Stimulated activated CD4-positive, alpha-beta T cell treated with anti-CD3 and anti-CD28 coated beads, Interleukin-12 subunit alpha, Interleukin-12 subunit beta, amount 100 ng/mL, for 48 hours (primary cell): ENCODE measurements around the gene TRIM50.
"Not testable (repeated sequence)": the region's sequence is repeated elsewhere in the genome, so short reads cannot be mapped to it uniquely, and the experiment has no call there.

Experiments
- DNase-seq, 3 donors: peaks; one replicate each; pipeline ENCODE4 v3.0.0-alpha.2; 2020; ENCODE audit warnings: low read depth in 2 of 3, low spot score in 1 of 3

The TRIM50 gene

GRCh38 chr7:73327922-73328321 lies at the start of gene TRIM50, which contains the start of gene FKBP6:
TSS of gene TRIM50 (minus strand) at chr7:73328082. CDS start at chr7:73324787, 3,295 bp downstream.
TSS of gene FKBP6 (plus strand) at chr7:73328161. CDS start at chr7:73328429, 268 bp downstream.
- not testable (repeated sequence) for DNase-seq

DNA sequence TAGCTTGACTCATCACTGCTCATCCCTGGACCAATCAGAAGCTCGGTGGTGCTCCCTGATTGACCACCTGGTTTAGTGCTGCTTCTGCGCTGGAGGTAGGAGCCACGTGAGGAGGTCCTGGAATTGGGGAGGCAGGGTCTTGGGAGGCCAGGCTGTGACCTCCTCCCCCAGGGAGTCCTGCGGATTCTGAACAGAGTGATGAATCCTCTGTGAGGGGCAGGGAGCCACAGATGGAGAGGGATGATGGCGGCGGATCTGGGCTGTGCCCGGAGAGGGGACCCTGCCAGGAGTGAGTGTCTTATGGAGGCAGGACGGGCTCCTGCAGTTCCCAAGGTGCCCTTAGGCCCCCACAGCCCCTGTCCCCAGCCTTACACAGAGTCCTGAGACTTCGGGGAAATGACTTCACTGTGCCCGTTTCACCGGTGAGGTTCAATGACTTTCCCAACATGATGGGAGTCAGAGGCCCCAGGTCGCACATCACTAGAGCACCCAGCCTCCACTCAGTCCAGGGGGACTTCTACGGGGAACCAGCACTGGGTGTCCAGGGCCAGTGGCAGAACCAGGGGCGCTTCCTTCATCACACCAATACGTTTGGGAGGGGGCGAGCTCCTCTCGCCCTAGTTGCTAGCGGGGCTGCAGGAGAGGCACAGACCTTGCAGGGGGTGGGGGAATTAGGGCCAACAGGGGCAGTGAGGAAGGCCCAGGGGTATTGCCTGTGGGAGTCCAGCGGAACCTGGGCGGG lies 49.0 kb upstream of the TRIM50 start:
- no peak for DNase-seq

GRCh38 chr7:73376262-73376661 lies 48.4 kb upstream of the TRIM50 start:
- DNase-seq, result not testable (repeated sequence)

- no peak for DNase-seq
Measured at GRCh38 chr7:73373741-73374140, 45.9 kb upstream of the TRIM50 start.

- no peak for DNase-seq
Measured at GRCh38 chr7:73369622-73370021, 41.7 kb upstream of the TRIM50 start.

DNA sequence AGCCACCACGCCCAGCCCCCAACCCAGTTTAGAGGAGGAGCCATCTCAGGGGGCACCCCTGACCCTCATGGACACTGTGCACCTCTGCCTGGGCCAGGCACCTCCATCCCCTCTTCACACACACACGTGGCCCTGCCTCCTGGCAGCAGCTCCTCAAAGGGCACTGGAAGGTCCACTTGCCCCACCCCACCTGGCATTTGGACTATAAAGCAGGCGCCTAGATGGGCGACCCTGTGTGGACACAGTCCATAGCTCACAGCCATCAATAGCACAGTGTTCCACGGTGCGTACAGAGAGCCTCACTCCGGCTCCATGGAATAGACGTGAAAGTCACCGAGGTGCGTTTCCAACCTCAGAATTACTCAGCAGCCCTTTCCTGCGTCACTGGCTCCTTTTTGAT lies 41.1 kb upstream of the TRIM50 start:
- DNase-seq, result no peak

DNA sequence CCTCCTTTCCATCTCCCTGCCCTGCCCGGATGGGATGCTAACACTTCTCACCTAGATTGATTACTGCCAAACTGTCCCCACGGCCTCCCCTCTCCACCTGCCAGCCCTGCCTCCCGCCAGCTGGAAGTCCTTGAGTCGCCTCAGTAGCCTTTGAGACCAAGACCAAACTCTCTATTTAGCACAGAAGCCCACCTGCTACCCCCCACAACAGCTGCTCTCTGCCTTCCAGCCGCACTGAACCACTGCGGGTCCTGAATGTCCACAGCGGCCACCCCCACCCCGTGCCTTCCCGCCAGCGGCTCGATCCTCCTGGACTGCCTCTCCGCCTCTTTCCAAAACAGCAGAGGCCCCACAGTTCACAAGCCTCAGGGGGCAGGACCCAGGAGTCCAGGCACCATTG lies 39.1 kb upstream of the TRIM50 start:
- no peak for DNase-seq

- DNase-seq, result no peak
Measured at GRCh38 chr7:73366127-73366526, 38.2 kb upstream of the TRIM50 start.

DNA sequence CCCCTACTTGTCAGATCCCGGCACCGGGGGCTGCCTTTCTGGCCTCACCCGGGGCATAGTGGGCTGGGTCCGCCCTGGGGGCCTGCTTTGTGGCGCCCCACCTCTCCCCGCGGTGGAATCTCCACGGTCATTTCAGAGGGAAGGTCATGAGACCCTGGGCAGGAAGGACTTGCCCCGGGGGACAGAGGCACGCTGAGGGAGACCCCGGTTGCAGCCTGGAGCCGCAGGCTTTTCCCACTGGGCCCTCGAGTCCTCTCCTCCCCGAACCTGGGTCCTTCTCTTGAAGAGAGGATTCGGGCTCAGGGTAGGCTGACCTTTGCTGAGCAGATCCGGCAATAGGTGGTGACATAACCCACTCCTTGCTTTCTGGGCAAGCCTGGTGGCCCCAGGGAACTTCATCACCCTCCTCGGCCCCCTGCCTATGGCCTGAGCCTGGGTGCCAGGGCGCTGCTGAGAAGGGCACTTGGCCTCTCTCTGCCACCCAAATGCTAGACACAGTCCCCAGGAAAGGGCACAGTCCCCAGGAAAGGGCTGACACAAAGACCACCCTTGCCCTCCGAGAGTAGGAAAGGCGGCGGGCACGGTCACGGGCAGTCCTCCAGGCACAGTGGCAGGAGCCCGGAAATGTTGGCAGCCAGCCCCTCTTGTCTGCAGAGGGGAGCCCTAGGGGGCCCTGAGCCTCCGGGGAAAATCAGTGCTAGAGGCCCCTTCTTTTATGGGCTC lies 36.3 kb upstream of the TRIM50 start:
- DNase-seq, result no peak

GRCh38 chr7:73363225-73364005 lies 35.5 kb upstream of the TRIM50 start:
- no peak for DNase-seq

DNA sequence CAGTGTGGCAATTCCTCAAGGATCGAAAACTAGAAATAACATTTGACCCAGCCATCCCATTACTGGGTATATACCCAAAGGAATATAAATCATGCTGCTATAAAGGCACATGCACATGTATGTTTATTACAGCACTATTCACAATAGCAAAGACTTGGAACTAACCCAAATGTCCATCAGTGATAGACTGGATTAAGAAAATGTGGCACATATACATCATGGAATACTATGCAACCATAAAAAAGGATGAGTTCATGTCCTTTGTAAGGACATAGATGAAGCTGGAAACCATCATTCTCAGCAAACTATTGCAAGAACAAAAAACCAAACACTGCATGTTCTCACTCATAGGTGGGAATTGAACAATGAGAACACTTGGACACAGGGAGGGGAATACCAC lies 32.7 kb upstream of the TRIM50 start:
- not testable (repeated sequence) for DNase-seq

DNA sequence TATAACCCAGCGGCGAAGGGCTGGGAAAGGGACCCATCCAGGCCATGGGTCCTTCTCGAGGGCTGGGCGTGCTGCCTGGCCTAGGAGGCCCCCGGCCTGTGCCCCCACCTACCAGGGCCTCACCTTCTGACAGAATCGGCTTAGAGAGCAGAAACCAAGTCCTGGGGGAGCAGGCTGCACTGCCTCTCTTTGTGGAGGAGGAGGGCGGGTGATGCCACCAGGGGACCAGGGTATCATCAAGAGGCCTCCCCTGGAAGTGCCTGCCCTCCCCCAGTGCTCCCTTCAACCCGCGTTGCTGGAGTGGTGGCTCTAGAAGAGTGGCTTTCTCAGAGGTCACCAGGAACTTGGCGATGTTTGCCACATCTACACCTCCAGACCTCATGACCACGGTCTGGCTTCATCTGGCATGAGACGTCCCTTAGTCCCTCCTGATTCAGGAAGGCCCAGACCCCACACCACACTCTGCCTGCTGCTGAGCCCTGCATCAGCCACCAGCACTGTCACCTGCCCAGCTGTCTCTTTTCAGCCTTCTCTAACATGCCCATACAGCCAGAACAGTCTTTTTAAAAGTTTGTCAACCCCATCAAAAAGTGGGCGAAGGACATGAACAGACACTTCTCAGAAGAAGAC lies 32.0 kb upstream of the TRIM50 start:
- DNase-seq, result no peak

DNA sequence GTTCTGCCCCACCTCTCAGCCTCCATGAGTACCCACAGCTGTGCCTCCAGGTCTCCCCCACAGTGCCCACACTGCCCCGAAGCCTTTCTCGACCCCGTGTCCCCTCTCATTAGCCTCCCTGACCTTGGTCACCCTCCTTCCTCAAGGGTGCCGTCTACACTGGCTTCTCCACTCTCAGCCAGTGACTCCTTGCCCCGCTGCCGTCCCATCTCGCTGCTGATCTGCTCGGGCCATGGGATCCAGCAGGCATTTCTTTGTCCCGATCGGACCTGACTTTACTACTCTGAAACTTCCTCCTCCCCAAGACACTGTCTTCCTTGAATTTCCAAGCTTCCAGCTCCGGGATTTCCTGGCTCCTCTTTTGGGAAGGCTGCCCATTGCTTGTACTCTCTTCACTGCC lies 31.4 kb upstream of the TRIM50 start:
- no peak for DNase-seq

DNA sequence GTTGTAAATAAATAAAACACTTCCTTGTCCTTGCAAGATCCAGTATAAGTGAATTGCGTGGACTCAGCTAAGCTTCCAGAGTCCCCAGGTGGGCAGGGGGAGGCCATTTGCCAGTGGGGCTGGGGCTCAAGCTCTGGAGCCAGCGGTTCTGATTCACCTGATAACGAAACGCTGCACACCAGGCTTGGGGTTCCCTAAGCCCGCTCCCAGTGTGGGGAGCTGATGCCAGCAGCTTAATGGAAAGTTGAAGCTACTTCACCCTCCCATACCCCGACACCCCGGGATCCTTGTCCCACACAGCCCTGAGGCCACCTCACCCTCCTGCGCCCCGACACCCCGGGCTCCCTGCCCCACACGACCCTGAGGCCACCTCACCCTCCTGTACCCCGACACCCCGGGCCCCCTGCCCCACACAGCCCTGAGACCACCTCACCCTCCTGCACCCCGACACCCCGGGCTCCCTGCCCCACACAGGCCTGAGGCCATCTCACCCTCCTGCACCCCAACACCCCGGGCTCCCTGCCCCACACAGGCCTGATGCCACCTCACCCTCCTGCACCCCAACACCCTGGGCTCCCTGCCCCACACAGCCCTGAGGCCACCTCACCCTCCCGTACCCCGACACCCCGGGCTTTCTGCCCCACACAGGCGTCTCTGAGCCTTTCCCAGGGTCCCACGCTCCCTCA lies 30.9 kb upstream of the TRIM50 start:
- DNase-seq, result no peak

- no peak for DNase-seq
Measured at GRCh38 chr7:73356159-73356558, 28.3 kb upstream of the TRIM50 start.

- DNase-seq, result no peak
Measured at GRCh38 chr7:73354821-73355220, 26.9 kb upstream of the TRIM50 start.

DNA sequence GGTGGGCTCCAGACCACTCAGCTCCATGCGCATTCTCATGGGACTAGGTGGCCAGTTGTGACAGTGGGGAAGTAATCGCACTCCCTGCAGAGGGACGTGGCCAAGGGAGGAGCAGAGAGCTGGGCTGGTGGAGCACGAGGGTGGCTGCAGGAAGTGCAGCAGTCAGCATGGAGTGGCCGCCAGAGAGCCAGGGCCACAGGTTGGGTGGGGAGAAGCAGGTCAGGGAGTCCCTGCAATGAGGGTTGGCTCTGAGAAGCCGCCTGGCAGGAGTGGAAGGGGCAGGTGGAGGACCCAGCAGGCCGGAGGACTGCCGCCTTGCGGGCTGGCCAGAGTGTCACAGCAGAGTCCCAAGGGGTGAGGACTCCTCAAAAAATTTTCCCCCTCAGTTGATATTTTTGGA lies 26.3 kb upstream of the TRIM50 start:
- DNase-seq, result no peak

DNA sequence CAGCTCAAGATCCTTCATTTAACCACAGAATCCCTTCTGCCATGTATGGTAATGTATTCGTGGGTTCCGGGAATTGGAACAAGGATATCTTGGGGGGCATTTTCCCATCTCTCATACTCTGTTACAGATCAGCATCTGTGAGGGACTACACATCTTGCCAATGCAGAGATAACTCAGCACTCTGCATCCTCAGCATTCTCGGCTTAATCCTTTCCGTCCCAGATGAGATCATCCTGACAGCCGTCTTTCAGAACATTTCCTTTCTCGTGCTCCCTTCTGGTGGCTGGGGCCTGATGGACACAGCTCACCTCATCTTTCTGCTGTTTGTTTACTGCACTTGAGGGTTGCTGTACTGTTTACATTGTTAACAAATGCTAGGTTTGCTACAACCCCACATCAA lies 25.4 kb upstream of the TRIM50 start:
- no peak for DNase-seq

GRCh38 chr7:73352784-73353183 lies 24.9 kb upstream of the TRIM50 start:
- no peak for DNase-seq

DNA sequence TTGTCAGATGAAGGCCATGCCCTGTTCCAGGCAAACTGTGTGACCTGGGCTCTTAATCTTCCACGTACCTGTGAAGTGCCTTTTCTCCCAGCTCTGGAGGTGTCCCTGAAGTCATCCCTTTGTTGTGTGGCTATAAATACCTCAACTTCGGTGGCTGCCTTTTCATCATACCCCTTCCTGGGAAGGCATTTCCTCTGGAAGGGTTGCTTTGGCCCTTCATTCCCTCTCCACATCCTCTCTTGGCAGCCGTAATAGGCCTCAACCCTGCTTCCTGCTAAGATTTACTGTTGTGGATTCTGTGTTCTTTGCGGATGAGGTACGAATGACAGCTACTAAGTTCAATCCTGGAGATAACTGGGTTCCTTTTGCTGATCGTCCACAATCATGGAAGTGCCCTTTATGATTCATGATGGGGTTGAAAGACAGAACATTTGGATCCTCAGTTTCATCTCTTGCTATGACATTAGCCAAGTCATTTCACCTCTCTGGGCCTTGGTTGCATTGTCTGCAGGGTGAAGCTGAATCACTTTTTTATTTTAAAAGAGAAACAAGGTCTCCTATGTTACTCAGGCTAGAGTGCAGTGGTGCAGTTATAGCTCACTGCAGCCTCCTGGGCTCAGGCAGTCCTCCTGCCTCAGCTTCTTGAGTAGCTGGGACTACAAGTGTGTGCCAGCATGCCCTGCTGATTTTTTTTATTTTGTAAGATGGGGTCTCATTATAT lies 23.7 kb upstream of the TRIM50 start:
- DNase-seq, result no peak
